ENCODE measurements around the gene JDP2. TPM values are rescaled to one million over a fixed set of nuclear protein-coding genes. Genes with fewer than 3 reads are reported as not detected.

The JDP2 gene
- polyA plus RNA-seq, 1 of the 3 experiments (the other 2 are of a cell fraction), result 22.3 TPM

- ChIA-PET POLR2A (no interaction called here), CTCF (interaction anchor here (0.7 to 3.3 kb wide), 5 partner anchors 25 to 188 kb away, joined by 3 to 24 read pairs (median 4); no protein-coding TSS in a partner anchor)
- Histone ChIP-seq H3K27ac (ENCODE audit: low read depth in 2 of 2, low read length in 1 of 2) (no peak overlapping the region), H3K79me2 (ENCODE audit: insufficient read depth) (no peaks in the 10 kb centered on the region), H3F3A (replicated peaks; ENCODE audit: insufficient read depth) (peaks cover 3% of the 10 kb centered on the region), H3K27me3 (ENCODE audit: insufficient read depth) (no peaks in the 10 kb centered on the region), H3K9me2 (no peaks in the 10 kb centered on the region), H2AFZ (ENCODE audit: low read depth) (no peak overlapping the region), H3K4me2 (no peak overlapping the region), H3K9ac (no peak overlapping the region), H3K4me1 (ENCODE audit: control insufficient read depth in 1 of 2, insufficient read depth in 2 of 2, low read depth in 1 of 2, low read length in 1 of 2) (no peaks in the 10 kb centered on the region), H3K9me3 (no peaks in the 10 kb centered on the region), H3K4me3 (ENCODE audit: low read depth in 2 of 2, low read length in 1 of 2) (no peak overlapping the region), H3K36me3 (replicated peaks in 1 of 2; ENCODE audit: control insufficient read depth in 1 of 2, insufficient read depth in 2 of 2, low read length in 1 of 2) (no peaks in the 10 kb centered on the region), H4K20me1 (ENCODE audit: insufficient read depth) (no peaks in the 10 kb centered on the region)
- TF ChIP-seq ZBTB33 (IDR thresholded peaks at IDR 0.05; ENCODE audit: borderline replicate concordance, low read depth) (no peak), TEAD4 (IDR thresholded peaks at IDR 0.05; ENCODE audit: borderline replicate concordance, insufficient read depth) (no peak), GABPA (IDR thresholded peaks at IDR 0.05; ENCODE audit: low read depth) (no peak), RFX5 (IDR thresholded peaks at IDR 0.05; ENCODE audit: low read length) (no peak), GATA2 (CRISPR knock-in tag; IDR thresholded peaks at IDR 0.05) (no peak), RAD21 (IDR thresholded peaks at IDR 0.05; ENCODE audit: low read length) (no peak), MXI1 (IDR thresholded peaks at IDR 0.05; ENCODE audit: low read depth, low read length) (no peak), RXRA (IDR thresholded peaks at IDR 0.05; ENCODE audit: borderline replicate concordance, low read depth) (no peak)
- DNase-seq, result no peak
- 63% methylated on average over 5 of the region's 5 CpGs for WGBS (ENCODE audit: low lambda C conversion rate)
These were observed 68.1 kb downstream of the JDP2 start for GRCh38 chr14:75495882-75496281.

- WGBS (ENCODE audit: low lambda C conversion rate), result 67% methylated on average over 4 of the region's 4 CpGs
- no peak for TF ChIP-seq FOXJ3 (CRISPR knock-in tag; IDR thresholded peaks at IDR 0.05)
- peak; percentile 74; the same call in 1 of the 2 replicates for TF ChIP-seq REST (IDR thresholded peaks at IDR 0.05; ENCODE audit: low read depth, low read length)
- no peak for TF ChIP-seq MXI1 (IDR thresholded peaks at IDR 0.05; ENCODE audit: low read depth, low read length)
- no peak for TF ChIP-seq TEAD4 (IDR thresholded peaks at IDR 0.05; ENCODE audit: borderline replicate concordance, insufficient read depth)
- H3K9me3 ChIP-seq, result no peaks in the 10 kb centered on the region
- H3K27ac ChIP-seq (ENCODE audit: low read depth in 2 of 2, low read length in 1 of 2), result no peak overlapping the region
- H3K9me2 ChIP-seq, result no peaks in the 10 kb centered on the region
- no peaks in the 10 kb centered on the region for H4K20me1 ChIP-seq (ENCODE audit: insufficient read depth)
- H2AFZ ChIP-seq (ENCODE audit: low read depth), result no peak overlapping the region
- no peaks in the 10 kb centered on the region for H3K36me3 ChIP-seq (replicated peaks in 1 of 2; ENCODE audit: control insufficient read depth in 1 of 2, insufficient read depth in 2 of 2, low read length in 1 of 2)
- ChIA-PET CTCF (interaction anchor here (0.8 to 3.3 kb wide), 8 partner anchors 8 to 193 kb away, joined by 3 to 24 read pairs (median 5); no protein-coding TSS in a partner anchor), POLR2A (no interaction called here)
- H3K27me3 ChIP-seq (ENCODE audit: insufficient read depth), result no peaks in the 10 kb centered on the region
- no peak for DNase-seq
- no peak overlapping the region for H3K4me3 ChIP-seq (ENCODE audit: low read depth in 2 of 2, low read length in 1 of 2)
- no peak overlapping the region for H3K4me2 ChIP-seq
- no peaks in the 10 kb centered on the region for H3K79me2 ChIP-seq (ENCODE audit: insufficient read depth)
- peaks cover 3% of the 10 kb centered on the region for H3F3A ChIP-seq (replicated peaks; ENCODE audit: insufficient read depth)
- H3K9ac ChIP-seq, result no peak overlapping the region
- no peaks in the 10 kb centered on the region for H3K4me1 ChIP-seq (ENCODE audit: control insufficient read depth in 1 of 2, insufficient read depth in 2 of 2, low read depth in 1 of 2, low read length in 1 of 2)
These were observed 68.9 kb downstream of the JDP2 start for GRCh38 chr14:75496755-75497154.

Measured in SK-N-SH (cell line).